ENCODE results near the gene GRIK5. TPM values are rescaled to one million over a fixed set of nuclear protein-coding genes. Genes with fewer than 3 reads are reported as not detected.
A peak's percentile ranks its signal among the peaks of the same experiment; 100 is the strongest.

GRIK5 gene
- total RNA-seq, 2 experiments from 2014 or later: 0.38 to 0.68 TPM

- ChIA-PET CTCF (interaction anchor here (1.0 kb wide), 1 partner anchor 10 kb away, joined by 3 read pairs; no protein-coding TSS in a partner anchor), POLR2A (no interaction called here)
- Mint-ChIP-seq H3K4me1 (peaks cover 26% of the 10 kb centered on the region), H3K27me3 (no peaks in the 10 kb centered on the region), H3K4me3 (no peak overlapping the region), H3K36me3 (ENCODE audit: low read depth) (no peaks in the 10 kb centered on the region), H3K9me3 (no peaks in the 10 kb centered on the region), H3K27ac (no peak overlapping the region)
- DNase-seq: no peak
Observed at GRCh38 chr19:41955521-41955920, 114.5 kb downstream of the GRIK5 start.

- Mint-ChIP-seq H3K9me3 (no peaks in the 10 kb centered on the region), H3K36me3 (ENCODE audit: low read depth) (peaks cover 2% of the 10 kb centered on the region), H3K4me3 (no peak overlapping the region), H3K4me1 (peaks cover 16% of the 10 kb centered on the region), H3K27ac (peak overlapping the region; percentile 19), H3K27me3 (no peaks in the 10 kb centered on the region)
- DNase-seq: peak; percentile 88
- ChIA-PET POLR2A (interaction anchor here (0.7 to 2.8 kb wide), 3 partner anchors 79 to 92 kb away, joined by 4 to 11 read pairs (median 8); partner anchors contain the start of gene RPS19), CTCF (interaction anchor here (1.0 to 4.3 kb wide), 9 partner anchors 65 to 159 kb away, joined by 3 to 33 read pairs (median 4); partner anchors contain the start of gene RPS19)
Observed at GRCh38 chr19:41951686-41952172, 118.3 kb downstream of the GRIK5 start.

Other genes with a start within 250 kb of the GRIK5 start
- not detected for gene LYPD4, start 225.5 kb downstream of the GRIK5 start, total RNA-seq
- not detected for gene DMRTC2, start 225.2 kb downstream of the GRIK5 start, total RNA-seq
- 1,000 to 10,000 TPM; 2,625 to 2,652 TPM for gene RPS19, start 210.0 kb downstream of the GRIK5 start, total RNA-seq
- under 1 TPM; 0.35 to 0.38 TPM for gene CD79A, start 192.9 kb downstream of the GRIK5 start, total RNA-seq
- 100 to 1,000 TPM; 657 TPM for gene ARHGEF1, start 187.0 kb downstream of the GRIK5 start, total RNA-seq
- gene ERFL, start 141.8 kb downstream of the GRIK5 start, total RNA-seq: 1 to 10 TPM; 1.5 to 1.7 TPM
- 100 to 1,000 TPM in 1 of 2 experiments, 10 to 100 TPM in 1; 97.2 to 105 TPM for gene RABAC1, start 110.9 kb downstream of the GRIK5 start, total RNA-seq
- 1 to 10 TPM; 1.2 to 1.9 TPM for gene ATP1A3, start 76.0 kb downstream of the GRIK5 start, total RNA-seq
- 10 to 100 TPM; 14.3 to 14.5 TPM for gene ZNF574, start 6.0 kb upstream of the GRIK5 start, total RNA-seq
- gene POU2F2, start 62.2 kb upstream of the GRIK5 start, total RNA-seq: 10 to 100 TPM; 31.3 to 35.8 TPM
- 10 to 100 TPM; 54.1 to 59.8 TPM for gene DEDD2, start 147.5 kb upstream of the GRIK5 start, total RNA-seq
- gene ZNF526, start 150.1 kb upstream of the GRIK5 start, total RNA-seq: 10 to 100 TPM; 21.5 to 21.7 TPM
- 10 to 100 TPM; 48.9 to 50.7 TPM for gene GSK3A, start 172.4 kb upstream of the GRIK5 start, total RNA-seq
- 10 to 100 TPM; 46.9 to 52.6 TPM for gene ERF, start 184.9 kb upstream of the GRIK5 start, total RNA-seq
- gene CIC, start 199.0 kb upstream of the GRIK5 start, total RNA-seq: 10 to 100 TPM; 86.5 to 88.8 TPM
- under 1 TPM; 0.45 to 0.91 TPM for gene PRR19, start 231.9 kb upstream of the GRIK5 start, total RNA-seq
- 10 to 100 TPM; 30.6 to 32.7 TPM for gene PAFAH1B3, start 232.4 kb upstream of the GRIK5 start, total RNA-seq
- under 1 TPM in 1 of 2 experiments, not detected in 1; 0.23 TPM for gene TMEM145, start 243.1 kb upstream of the GRIK5 start, total RNA-seq

Measured in activated CD4-positive, alpha-beta memory T cell treated with anti-CD3 and anti-CD28 coated beads, Interleukin-2, amount 10 ng/mL, durations not matched to agents 7 days and 5 days (primary cell).